DMS79 treated with DMSO at 0.1 percent for 48 hours (cell line): ENCODE results near the gene TXNDC2.

Experiments used
- DNase-seq: peaks from one replicate; lab custom pipeline; 2025; lab: John Stamatoyannopoulos, UW

Gene TXNDC2

GRCh38 chr18:9931678-9932077 lies 45.9 kb downstream of the TXNDC2 start:
- DNase-seq, result no peak

- no peak for DNase-seq
Observed at GRCh38 chr18:9933865-9934264, 48.1 kb downstream of the TXNDC2 start.

GRCh38 chr18:9934274-9934673 lies 48.5 kb downstream of the TXNDC2 start:
- no peak for DNase-seq
